ENCODE measurements around the gene SLC29A2. TPM values are rescaled to one million over a fixed set of nuclear protein-coding genes. Genes with fewer than 3 reads are reported as not detected.
A peak's percentile ranks its signal among the peaks of the same experiment; 100 is the strongest.

SLC29A2 gene
- total RNA-seq, 1 donor from 2014 or later: 35.7 TPM

- TF ChIP-seq CTCF (IDR thresholded peaks at IDR 0.05; ENCODE audit: unreplicated experiment): no peak
- no peaks in the 10 kb centered on the region for H3K9me3 Mint-ChIP-seq
- no peaks in the 10 kb centered on the region for H3K27me3 Mint-ChIP-seq (ENCODE audit: low read depth)
- H3K4me3 Mint-ChIP-seq: no peak overlapping the region
- H3K27ac Mint-ChIP-seq: peak overlapping the region; percentile 45
- DNase-seq (ENCODE audit: low spot score in 2 of 2, unreplicated experiment in 2 of 2): no peak
- H3K4me1 Mint-ChIP-seq: peaks cover 40% of the 10 kb centered on the region
- H3K36me3 Mint-ChIP-seq: no peaks in the 10 kb centered on the region
These were observed 44.2 kb downstream of the SLC29A2 start for GRCh38 chr11:66327171-66328030.

GRCh38 chr11:66326261-66327111, 45.1 kb downstream of the SLC29A2 start:
- H3K9me3 Mint-ChIP-seq: no peaks in the 10 kb centered on the region
- H3K4me3 Mint-ChIP-seq: no peak overlapping the region
- H3K4me1 Mint-ChIP-seq: peaks cover 40% of the 10 kb centered on the region
- H3K27me3 Mint-ChIP-seq (ENCODE audit: low read depth): no peaks in the 10 kb centered on the region
- no peaks in the 10 kb centered on the region for H3K36me3 Mint-ChIP-seq
- DNase-seq (ENCODE audit: low spot score in 2 of 2, unreplicated experiment in 2 of 2): no peak
- TF ChIP-seq CTCF (IDR thresholded peaks at IDR 0.05; ENCODE audit: unreplicated experiment): no peak
- H3K27ac Mint-ChIP-seq: peak overlapping the region; percentile 93

- peak overlapping the region; percentile 56 for H3K27ac Mint-ChIP-seq
- no peak for TF ChIP-seq CTCF (IDR thresholded peaks at IDR 0.05; ENCODE audit: unreplicated experiment)
- peaks cover 40% of the 10 kb centered on the region for H3K4me1 Mint-ChIP-seq
- no peaks in the 10 kb centered on the region for H3K27me3 Mint-ChIP-seq (ENCODE audit: low read depth)
- peaks cover 1% of the 10 kb centered on the region for H3K9me3 Mint-ChIP-seq
- no peaks in the 10 kb centered on the region for H3K36me3 Mint-ChIP-seq
- DNase-seq (ENCODE audit: low spot score in 2 of 2, unreplicated experiment in 2 of 2): no peak
- no peak overlapping the region for H3K4me3 Mint-ChIP-seq
These were observed 46.3 kb downstream of the SLC29A2 start for GRCh38 chr11:66325263-66325671.

GRCh38 chr11:66324664-66325063, 46.9 kb downstream of the SLC29A2 start:
- Mint-ChIP-seq H3K27ac (peak overlapping the region; percentile 65), H3K36me3 (no peaks in the 10 kb centered on the region), H3K4me3 (no peak overlapping the region), H3K9me3 (peaks cover 6% of the 10 kb centered on the region), H3K27me3 (ENCODE audit: low read depth) (no peaks in the 10 kb centered on the region), H3K4me1 (peaks cover 40% of the 10 kb centered on the region)
- DNase-seq (ENCODE audit: low spot score in 2 of 2, unreplicated experiment in 2 of 2): no peak
- TF ChIP-seq CTCF (IDR thresholded peaks at IDR 0.05; ENCODE audit: unreplicated experiment): no peak

GRCh38 chr11:66323684-66324083, 47.9 kb downstream of the SLC29A2 start:
- H3K27me3 Mint-ChIP-seq (ENCODE audit: low read depth): no peaks in the 10 kb centered on the region

More at GRCh38 chr11:66323684-66324083, 47.9 kb downstream of the SLC29A2 start:
- Mint-ChIP-seq H3K36me3 (no peaks in the 10 kb centered on the region), H3K9me3 (peaks cover 6% of the 10 kb centered on the region), H3K27ac (no peak overlapping the region), H3K4me1 (peaks cover 45% of the 10 kb centered on the region), H3K4me3 (no peak overlapping the region)
- TF ChIP-seq CTCF (IDR thresholded peaks at IDR 0.05; ENCODE audit: unreplicated experiment): no peak
- DNase-seq (ENCODE audit: low spot score in 2 of 2, unreplicated experiment in 2 of 2): no peak
